ENCODE results near the gene ATP6V0E1. TPM values are rescaled to one million over a fixed set of nuclear protein-coding genes. Genes with fewer than 3 reads are reported as not detected.

ATP6V0E1 gene
- total RNA-seq, 2 experiments from 2014 or later = 122 to 129 TPM

DNA sequence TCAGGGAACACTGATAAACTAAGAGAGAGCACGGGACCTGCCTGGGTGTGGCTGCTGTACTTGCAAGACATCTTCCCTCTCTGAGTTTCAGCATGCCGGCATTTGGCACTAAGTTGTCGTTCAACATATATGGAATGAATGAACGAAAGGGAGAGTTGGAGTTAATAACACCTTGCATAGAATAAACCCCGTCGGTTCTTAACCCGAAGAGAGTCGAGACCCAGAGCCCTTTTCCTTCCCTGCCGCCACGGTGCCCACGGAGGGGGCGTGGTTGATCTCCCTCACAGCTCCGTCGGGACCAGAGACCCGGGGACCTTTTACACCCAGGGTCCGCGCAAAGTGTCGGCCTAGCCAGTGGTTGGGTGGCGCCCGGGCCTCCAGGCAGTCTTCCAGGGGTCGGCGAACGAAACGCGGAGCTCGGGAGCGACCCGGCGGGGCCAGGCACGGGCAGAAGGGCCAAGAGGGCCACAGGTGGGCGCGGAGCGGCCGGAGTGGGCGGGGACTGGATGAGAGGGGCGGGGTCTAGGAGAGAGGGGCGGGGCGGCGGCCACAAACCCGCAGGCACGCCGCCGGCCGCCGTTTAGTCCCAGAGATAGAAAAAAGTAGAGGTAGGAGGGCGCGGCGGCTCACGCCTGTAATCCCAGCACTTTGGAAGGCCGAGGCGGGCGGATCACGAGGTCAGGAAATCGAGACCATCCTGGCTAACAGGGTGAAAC lies 25.1 kb upstream of the ATP6V0E1 start:
- POLR2A ChIA-PET = interaction anchor here (1.0 to 1.9 kb wide), 3 partner anchors 25 to 187 kb away, joined by 4 to 19 read pairs (median 6); partner anchors contain the start of genes ATP6V0E1 and DUSP1

DNA sequence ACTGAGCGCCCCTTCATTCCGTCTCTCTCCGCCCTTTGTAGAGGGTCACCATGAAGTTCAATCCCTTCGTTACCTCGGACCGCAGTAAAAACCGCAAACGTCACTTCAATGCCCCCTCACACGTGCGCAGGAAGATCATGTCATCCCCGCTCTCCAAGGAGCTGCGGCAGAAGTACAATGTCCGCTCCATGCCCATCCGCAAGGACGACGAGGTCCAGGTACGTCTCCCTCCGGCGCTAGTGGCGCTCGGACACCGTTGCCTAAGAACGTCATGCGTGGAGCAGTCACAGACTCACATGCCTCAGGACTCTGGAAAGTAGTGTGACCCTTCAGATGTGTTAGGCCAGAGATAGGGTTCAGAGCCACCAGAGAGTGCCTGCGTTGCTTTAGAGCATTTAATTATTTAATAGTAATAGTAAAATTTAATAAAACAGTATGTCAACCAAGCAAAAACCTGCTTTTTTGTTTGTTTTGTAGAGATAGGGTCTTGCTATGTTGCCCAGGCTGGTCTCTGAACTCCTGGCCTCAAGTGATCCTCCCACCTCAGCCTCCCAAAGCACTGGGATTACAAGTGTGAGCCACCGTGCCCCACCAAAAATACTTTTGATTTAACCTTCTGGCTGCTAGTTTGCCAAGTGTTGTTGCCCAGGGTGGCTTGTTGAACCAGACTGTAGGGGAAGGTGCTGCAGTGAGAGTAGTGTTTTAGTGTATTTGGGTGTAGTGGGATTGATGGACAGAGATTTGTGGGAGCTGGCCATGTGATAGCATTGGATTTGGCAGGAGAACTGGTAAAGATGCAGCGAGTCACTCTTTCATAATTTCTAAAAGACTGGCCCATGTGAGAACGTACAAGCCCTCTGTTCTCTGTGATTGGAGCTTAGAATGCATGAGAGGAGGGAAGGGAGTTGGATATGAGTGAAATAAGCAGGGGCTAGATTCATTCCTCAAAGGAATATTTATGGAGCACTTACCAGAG lies 23.5 kb upstream of the ATP6V0E1 start:
- Mint-ChIP-seq H3K36me3 (ENCODE audit: low read depth) (peaks cover 15% of the 10 kb centered on the region), H3K4me3 (peak overlapping the region; percentile 92), H3K27ac (peak overlapping the region; percentile 95), H3K27me3 (ENCODE audit: low read depth) (peaks cover 5% of the 10 kb centered on the region), H3K4me1 (ENCODE audit: low read depth) (peaks cover 32% of the 10 kb centered on the region), H3K9me3 (ENCODE audit: insufficient read depth) (no peaks in the 10 kb centered on the region)
- ChIA-PET POLR2A (interaction anchor here (0.6 to 1.9 kb wide), 9 partner anchors 8 to 245 kb away, joined by 3 to 19 read pairs (median 4); partner anchors contain the start of genes ATP6V0E1 and DUSP1), CTCF (interaction anchor here (0.7 to 2.3 kb wide), 21 partner anchors 8 to 371 kb away, joined by 3 to 18 read pairs (median 3); partner anchors contain the start of gene ATP6V0E1)
- ATAC-seq (peak; percentile 0), DNase-seq (peak; percentile 44)

More for the DNA sequence above, 25.1 kb upstream of the ATP6V0E1 start:
- Mint-ChIP-seq H3K4me1 (ENCODE audit: low read depth) (peaks cover 32% of the 10 kb centered on the region), H3K27me3 (ENCODE audit: low read depth) (peaks cover 5% of the 10 kb centered on the region), H3K27ac (peak overlapping the region; percentile 95), H3K9me3 (ENCODE audit: insufficient read depth) (no peaks in the 10 kb centered on the region), H3K36me3 (ENCODE audit: low read depth) (peaks cover 15% of the 10 kb centered on the region), H3K4me3 (peak overlapping the region; percentile 92)
- ATAC-seq (peak; percentile 71), DNase-seq (peak; percentile 67)
- CTCF ChIA-PET = interaction anchor here (0.7 to 2.3 kb wide), 15 partner anchors 9 to 373 kb away, joined by 3 to 18 read pairs (median 3); partner anchors contain the start of gene ATP6V0E1

- Mint-ChIP-seq H3K4me3 (no peak overlapping the region), H3K27ac (no peak overlapping the region), H3K36me3 (ENCODE audit: low read depth) (peaks cover 9% of the 10 kb centered on the region), H3K4me1 (ENCODE audit: low read depth) (no peaks in the 10 kb centered on the region), H3K9me3 (ENCODE audit: insufficient read depth) (no peaks in the 10 kb centered on the region), H3K27me3 (ENCODE audit: low read depth) (no peaks in the 10 kb centered on the region)
- POLR2A ChIA-PET = interaction anchor here (3.5 kb wide), 1 partner anchor 14 kb away, joined by 10 read pairs; the partner anchor contains the start of gene ATP6V0E1
- CTCF ChIA-PET = no interaction called here
- DNase-seq (no peak), ATAC-seq (no peak)
These were observed 13.7 kb upstream of the ATP6V0E1 start for GRCh38 chr5:172969921-172970320.

- H3K9me3 Mint-ChIP-seq (ENCODE audit: insufficient read depth) = no peaks in the 10 kb centered on the region
- peaks cover 9% of the 10 kb centered on the region for H3K36me3 Mint-ChIP-seq (ENCODE audit: low read depth)
- no peak overlapping the region for H3K4me3 Mint-ChIP-seq
These were observed 12.1 kb upstream of the ATP6V0E1 start for GRCh38 chr5:172971482-172971881.

DNA sequence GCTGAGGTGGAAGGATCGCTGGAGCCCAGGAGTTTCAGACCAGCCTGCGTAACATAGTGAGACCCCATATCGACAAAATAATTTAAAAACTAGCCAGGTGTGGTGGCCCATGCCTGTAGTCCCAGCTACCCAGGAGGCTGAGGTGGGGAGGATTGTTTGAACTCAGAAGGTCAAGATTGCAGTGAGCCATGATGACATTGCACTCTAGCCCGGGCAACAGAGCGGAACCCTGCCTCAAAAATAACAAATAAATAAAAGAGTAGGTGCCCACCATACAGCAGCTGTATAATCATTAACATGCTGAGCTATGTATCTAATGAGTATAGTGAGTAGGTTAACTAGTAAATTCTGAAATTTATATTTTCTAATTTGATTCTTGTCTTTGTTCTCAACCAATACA lies 11.0 kb upstream of the ATP6V0E1 start:
- peaks cover 4% of the 10 kb centered on the region for H3K27me3 Mint-ChIP-seq (ENCODE audit: low read depth)
- ATAC-seq (no peak), DNase-seq (no peak)
- H3K4me1 Mint-ChIP-seq (ENCODE audit: low read depth) = no peaks in the 10 kb centered on the region
- ChIA-PET POLR2A (interaction anchor here (1.4 kb wide), 1 partner anchor 11 kb away, joined by 4 read pairs; the partner anchor contains the start of gene ATP6V0E1), CTCF (interaction anchor here (0.8 to 2.4 kb wide), 5 partner anchors 9 to 260 kb away, joined by 3 to 10 read pairs (median 4); partner anchors contain the start of genes ATP6V0E1 and RPL26L1)
- no peak overlapping the region for H3K4me3 Mint-ChIP-seq
- no peaks in the 10 kb centered on the region for H3K9me3 Mint-ChIP-seq (ENCODE audit: insufficient read depth)
- H3K36me3 Mint-ChIP-seq (ENCODE audit: low read depth) = peaks cover 9% of the 10 kb centered on the region
- H3K27ac Mint-ChIP-seq = no peak overlapping the region

More at GRCh38 chr5:172971482-172971881, 12.1 kb upstream of the ATP6V0E1 start:
- ATAC-seq = no peak
- Mint-ChIP-seq H3K27ac (no peak overlapping the region), H3K27me3 (ENCODE audit: low read depth) (peaks cover 4% of the 10 kb centered on the region), H3K4me1 (ENCODE audit: low read depth) (no peaks in the 10 kb centered on the region)
- CTCF ChIA-PET = interaction anchor here (0.6 to 2.4 kb wide), 4 partner anchors 12 to 360 kb away, joined by 3 to 10 read pairs (median 3); partner anchors contain the start of genes BNIP1 and RPL26L1
- POLR2A ChIA-PET = no interaction called here
- no peak for DNase-seq

DNA sequence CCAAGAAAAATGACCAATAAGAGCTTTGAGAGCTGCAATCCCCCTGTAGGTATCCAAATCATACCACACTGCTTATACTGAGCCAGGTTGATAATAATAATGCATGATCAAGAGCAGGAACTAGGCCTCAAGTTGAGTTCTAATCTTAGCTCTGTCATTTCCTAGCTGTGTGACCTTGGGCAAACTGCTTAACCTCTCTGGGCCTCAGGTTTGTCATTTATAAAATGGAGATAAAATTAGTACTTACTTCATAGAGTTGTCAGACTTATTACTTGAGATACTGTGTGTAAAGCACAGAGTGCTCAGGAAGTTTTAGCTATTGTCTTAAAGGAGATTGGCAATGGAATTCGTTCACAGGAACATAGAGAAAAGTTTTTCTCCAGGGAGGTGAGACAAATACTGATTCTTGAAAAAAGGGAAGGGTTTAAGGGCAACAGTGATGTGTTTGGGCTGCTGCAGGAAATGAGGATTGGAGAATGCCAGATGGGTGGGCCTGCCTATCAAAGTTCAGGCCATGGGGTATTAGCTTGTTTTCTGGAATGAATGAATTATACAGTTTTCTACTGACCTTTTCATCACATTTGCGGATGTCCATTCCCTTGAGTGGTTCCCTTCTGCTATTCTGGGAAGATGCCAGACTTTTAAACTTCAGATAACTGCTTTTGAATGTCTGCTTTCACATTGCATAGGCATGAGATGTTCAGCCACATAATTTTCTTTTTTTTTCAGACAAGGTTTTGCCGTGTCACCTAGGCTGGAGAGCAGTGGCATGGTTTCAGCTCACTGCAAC lies 10.2 kb upstream of the ATP6V0E1 start:
- no peak for ATAC-seq
- no peaks in the 10 kb centered on the region for H3K4me1 Mint-ChIP-seq (ENCODE audit: low read depth)
- H3K4me3 Mint-ChIP-seq = no peak overlapping the region
- H3K36me3 Mint-ChIP-seq (ENCODE audit: low read depth) = peaks cover 7% of the 10 kb centered on the region
- ChIA-PET CTCF (interaction anchor here (0.7 to 2.4 kb wide), 8 partner anchors 9 to 358 kb away, joined by 3 to 10 read pairs (median 3); partner anchors contain the start of genes ATP6V0E1, BNIP1 and RPL26L1), POLR2A (interaction anchor here (1.4 kb wide), 1 partner anchor 10 kb away, joined by 4 read pairs; the partner anchor contains the start of gene ATP6V0E1)
- H3K9me3 Mint-ChIP-seq (ENCODE audit: insufficient read depth) = no peaks in the 10 kb centered on the region
- H3K27me3 Mint-ChIP-seq (ENCODE audit: low read depth) = peaks cover 6% of the 10 kb centered on the region
- DNase-seq = no peak
- no peak overlapping the region for H3K27ac Mint-ChIP-seq

DNA sequence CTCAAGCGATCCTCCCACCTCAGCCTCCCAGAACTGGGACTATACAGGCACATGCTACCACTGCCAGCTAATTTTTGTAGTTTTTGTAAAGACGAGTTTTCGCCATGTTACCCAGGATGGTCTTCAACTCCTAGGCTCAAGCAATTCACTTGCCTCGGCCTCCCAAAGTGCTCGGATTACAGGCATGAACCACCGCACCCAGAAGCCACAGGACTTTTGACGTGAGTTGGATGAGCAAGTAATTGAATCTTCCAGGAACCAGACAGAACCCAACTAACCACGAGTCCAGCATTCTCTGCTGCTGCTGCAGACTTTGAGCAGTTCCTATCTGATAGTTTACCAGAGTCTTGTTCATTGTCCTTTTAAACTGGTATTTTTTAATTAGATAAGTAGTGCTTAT lies 9.6 kb upstream of the ATP6V0E1 start:
- CTCF ChIA-PET = interaction anchor here (1.2 to 1.6 kb wide), 3 partner anchors 259 to 358 kb away, joined by 3 to 4 read pairs (median 3); no protein-coding TSS in a partner anchor
- no peak overlapping the region for H3K27ac Mint-ChIP-seq
- no peaks in the 10 kb centered on the region for H3K9me3 Mint-ChIP-seq (ENCODE audit: insufficient read depth)
- POLR2A ChIA-PET = interaction anchor here (1.4 kb wide), 1 partner anchor 10 kb away, joined by 4 read pairs; the partner anchor contains the start of gene ATP6V0E1
- ATAC-seq (no peak), DNase-seq (no peak)
- H3K27me3 Mint-ChIP-seq (ENCODE audit: low read depth) = peaks cover 6% of the 10 kb centered on the region
- peaks cover 4% of the 10 kb centered on the region for H3K36me3 Mint-ChIP-seq (ENCODE audit: low read depth)
- H3K4me3 Mint-ChIP-seq = no peak overlapping the region
- no peaks in the 10 kb centered on the region for H3K4me1 Mint-ChIP-seq (ENCODE audit: low read depth)

GRCh38 chr5:172975289-172975688 lies 8.3 kb upstream of the ATP6V0E1 start:
- CTCF ChIA-PET = no interaction called here
- no peaks in the 10 kb centered on the region for H3K4me1 Mint-ChIP-seq (ENCODE audit: low read depth)
- DNase-seq (no peak), ATAC-seq (no peak)
- no peaks in the 10 kb centered on the region for H3K9me3 Mint-ChIP-seq (ENCODE audit: insufficient read depth)
- H3K4me3 Mint-ChIP-seq = no peak overlapping the region
- H3K27ac Mint-ChIP-seq = no peak overlapping the region
- POLR2A ChIA-PET = no interaction called here
- peaks cover 6% of the 10 kb centered on the region for H3K27me3 Mint-ChIP-seq (ENCODE audit: low read depth)
- H3K36me3 Mint-ChIP-seq (ENCODE audit: low read depth) = no peaks in the 10 kb centered on the region

DNA sequence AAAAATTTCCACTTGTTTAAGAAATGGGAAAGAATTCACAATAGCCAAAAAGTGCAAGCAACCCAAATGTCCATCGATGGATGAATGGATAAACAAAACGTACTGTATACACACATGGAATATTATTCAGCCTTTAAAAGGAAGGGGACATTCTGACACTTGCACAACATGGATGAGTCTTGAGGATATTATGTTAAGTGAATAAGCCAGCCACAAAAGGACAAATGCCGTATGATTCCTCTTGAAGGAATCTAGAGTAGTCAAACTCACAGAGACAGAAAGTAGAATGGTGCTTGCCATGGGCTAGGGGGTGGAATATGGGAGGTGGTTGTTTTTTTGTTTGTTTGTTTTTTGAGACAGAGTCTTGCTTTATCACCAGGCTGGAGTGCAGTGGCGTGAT lies 3.8 kb upstream of the ATP6V0E1 start:
- Mint-ChIP-seq H3K27me3 (ENCODE audit: low read depth) (peaks cover 6% of the 10 kb centered on the region), H3K9me3 (ENCODE audit: insufficient read depth) (no peaks in the 10 kb centered on the region), H3K36me3 (ENCODE audit: low read depth) (peaks cover 6% of the 10 kb centered on the region), H3K4me1 (ENCODE audit: low read depth) (peaks cover 7% of the 10 kb centered on the region), H3K4me3 (no peak overlapping the region), H3K27ac (no peak overlapping the region)
- DNase-seq (no peak), ATAC-seq (no peak)
- ChIA-PET POLR2A (no interaction called here), CTCF (interaction anchor here (1.3 to 1.6 kb wide), 2 partner anchors 19 to 242 kb away, joined by 4 read pairs; no protein-coding TSS in a partner anchor)

DNA sequence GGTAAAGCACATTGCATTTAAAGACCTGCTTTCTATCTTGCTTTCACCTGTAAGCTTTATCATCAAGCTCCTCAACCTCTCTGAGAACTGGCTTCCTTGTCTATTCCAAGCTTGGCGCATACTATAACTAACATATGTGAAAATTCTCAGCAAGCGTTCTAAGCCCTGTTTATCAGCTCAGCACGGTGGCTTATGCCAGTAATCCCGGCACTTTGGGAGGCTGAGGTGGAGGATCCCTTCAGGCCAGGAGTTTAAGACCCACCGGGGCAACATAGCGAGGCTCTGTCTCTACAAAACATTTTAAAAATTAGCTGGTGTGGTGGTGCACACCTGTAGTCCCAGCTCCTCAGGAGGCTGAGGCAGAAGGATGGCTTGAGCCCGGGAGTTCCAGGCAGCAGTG lies 1.6 kb upstream of the ATP6V0E1 start:
- DNase-seq (no peak), ATAC-seq (no peak)
- Mint-ChIP-seq H3K27me3 (ENCODE audit: low read depth) (peaks cover 2% of the 10 kb centered on the region), H3K36me3 (ENCODE audit: low read depth) (peaks cover 21% of the 10 kb centered on the region), H3K27ac (no peak overlapping the region), H3K9me3 (ENCODE audit: insufficient read depth) (no peaks in the 10 kb centered on the region), H3K4me3 (no peak overlapping the region), H3K4me1 (ENCODE audit: low read depth) (peaks cover 22% of the 10 kb centered on the region)
- POLR2A ChIA-PET = interaction anchor here (0.6 kb wide), 1 partner anchor 29 kb away, joined by 3 read pairs; no protein-coding TSS in a partner anchor
- CTCF ChIA-PET = interaction anchor here (0.8 to 3.1 kb wide), 6 partner anchors 9 to 349 kb away, joined by 3 to 25 read pairs (median 3); partner anchors contain the start of gene RPL26L1

All from activated CD8-positive, alpha-beta T cell treated with anti-CD3 and anti-CD28 coated beads, Interleukin-2, amount 10 ng/mL, durations not matched to agents 7 days and 5 days (primary cell).